ENCODE measurements around the gene ZNF317.

ZNF317 gene

GRCh38 chr19:9161427-9161826 is 21.2 kb downstream of the ZNF317 start:
- no peak overlapping the region for H3K4me3 ChIP-seq (ENCODE audit: low read depth, low read length, poor library complexity, severe bottlenecking)
- no peaks in the 10 kb centered on the region for H3K79me2 ChIP-seq (ENCODE audit: insufficient read depth, low read length)
- TF ChIP-seq CTCF (IDR thresholded peaks at IDR 0.05; ENCODE audit: low read length) (no peak), EZH2 (IDR thresholded peaks at IDR 0.05; ENCODE audit: borderline replicate concordance, low read length) (no peak)
- no peaks in the 10 kb centered on the region for H3K27me3 ChIP-seq (ENCODE audit: insufficient read depth, low read length)
- H2AFZ ChIP-seq (ENCODE audit: low read length) = no peak overlapping the region
- H3K4me1 ChIP-seq (ENCODE audit: insufficient read depth, low read length, severe bottlenecking) = no peaks in the 10 kb centered on the region
- H3K36me3 ChIP-seq (ENCODE audit: insufficient read depth, low read length) = peaks cover 90% of the 10 kb centered on the region
- H3K9ac ChIP-seq (ENCODE audit: low read length) = no peak overlapping the region
- no peak overlapping the region for H3K4me2 ChIP-seq (ENCODE audit: low read length)
- H3K9me3 ChIP-seq (ENCODE audit: low read length) = peaks cover 27% of the 10 kb centered on the region
- no peaks in the 10 kb centered on the region for H3F3A ChIP-seq (ENCODE audit: insufficient read depth, low read length)
- H3K27ac ChIP-seq (ENCODE audit: low read depth, low read length, poor library complexity, severe bottlenecking) = no peak overlapping the region
- no peaks in the 10 kb centered on the region for H3K9me2 ChIP-seq (ENCODE audit: low read depth, low read length)
- no peaks in the 10 kb centered on the region for H4K20me1 ChIP-seq (ENCODE audit: insufficient read depth, low read length)

GRCh38 chr19:9165261-9165660 is 25.1 kb downstream of the ZNF317 start:
- H3K36me3 ChIP-seq (ENCODE audit: insufficient read depth, low read length) = peaks cover 60% of the 10 kb centered on the region

GRCh38 chr19:9166846-9167245 is 26.6 kb downstream of the ZNF317 start:
- H4K20me1 ChIP-seq (ENCODE audit: insufficient read depth, low read length) = no peaks in the 10 kb centered on the region
- TF ChIP-seq CTCF (IDR thresholded peaks at IDR 0.05; ENCODE audit: low read length) = no peak
- no peak for TF ChIP-seq EZH2 (IDR thresholded peaks at IDR 0.05; ENCODE audit: borderline replicate concordance, low read length)
- no peaks in the 10 kb centered on the region for H3K27me3 ChIP-seq (ENCODE audit: insufficient read depth, low read length)
- peaks cover 44% of the 10 kb centered on the region for H3K36me3 ChIP-seq (ENCODE audit: insufficient read depth, low read length)
- no peaks in the 10 kb centered on the region for H3K79me2 ChIP-seq (ENCODE audit: insufficient read depth, low read length)
- no peaks in the 10 kb centered on the region for H3K9me2 ChIP-seq (ENCODE audit: low read depth, low read length)
- H3F3A ChIP-seq (ENCODE audit: insufficient read depth, low read length) = no peaks in the 10 kb centered on the region
- H2AFZ ChIP-seq (ENCODE audit: low read length) = no peak overlapping the region
- H3K9ac ChIP-seq (ENCODE audit: low read length) = no peak overlapping the region
- H3K4me1 ChIP-seq (ENCODE audit: insufficient read depth, low read length, severe bottlenecking) = no peaks in the 10 kb centered on the region
- H3K4me3 ChIP-seq (ENCODE audit: low read depth, low read length, poor library complexity, severe bottlenecking) = no peak overlapping the region
- peaks cover 8% of the 10 kb centered on the region for H3K9me3 ChIP-seq (ENCODE audit: low read length)
- no peak overlapping the region for H3K4me2 ChIP-seq (ENCODE audit: low read length)
- no peak overlapping the region for H3K27ac ChIP-seq (ENCODE audit: low read depth, low read length, poor library complexity, severe bottlenecking)

More at GRCh38 chr19:9165261-9165660, 25.1 kb downstream of the ZNF317 start:
- Histone ChIP-seq H3K27me3 (ENCODE audit: insufficient read depth, low read length) (no peaks in the 10 kb centered on the region), H3K4me3 (ENCODE audit: low read depth, low read length, poor library complexity, severe bottlenecking) (no peak overlapping the region), H3K4me2 (ENCODE audit: low read length) (no peak overlapping the region), H3K27ac (ENCODE audit: low read depth, low read length, poor library complexity, severe bottlenecking) (no peak overlapping the region), H3K4me1 (ENCODE audit: insufficient read depth, low read length, severe bottlenecking) (no peaks in the 10 kb centered on the region), H3K79me2 (ENCODE audit: insufficient read depth, low read length) (no peaks in the 10 kb centered on the region), H2AFZ (ENCODE audit: low read length) (no peak overlapping the region), H3F3A (ENCODE audit: insufficient read depth, low read length) (no peaks in the 10 kb centered on the region), H3K9ac (ENCODE audit: low read length) (no peak overlapping the region), H4K20me1 (ENCODE audit: insufficient read depth, low read length) (no peaks in the 10 kb centered on the region), H3K9me2 (ENCODE audit: low read depth, low read length) (no peaks in the 10 kb centered on the region), H3K9me3 (ENCODE audit: low read length) (peaks cover 18% of the 10 kb centered on the region)
- TF ChIP-seq CTCF (IDR thresholded peaks at IDR 0.05; ENCODE audit: low read length) (no peak), EZH2 (IDR thresholded peaks at IDR 0.05; ENCODE audit: borderline replicate concordance, low read length) (no peak)

Data from OCI-LY1 (cell line).